Subcutaneous adipose tissue (tissue), 4 donors: ENCODE measurements around the gene PACSIN2. TPM values are rescaled to one million over a fixed set of nuclear protein-coding genes. Genes with fewer than 3 reads are reported as not detected.

Experiments used
- total RNA-seq, 4 donors: library from RNA; depleted of rRNA; stranded (reverse); fragments of >200 nt; gene quantifications; one replicate each; pipeline ENCODE4 v1.1.0, GENCODE V29; 2016
- TF ChIP-seq, protein P1 (sequence below): fragments of 450-650 bp; IDR thresholded peaks from one replicate; pipeline ENCODE4 v1.5.1; 2016; ENCODE audit warnings: low read depth, mild to moderate bottlenecking, control low read depth, antibody characterized with exemption, moderate library complexity

Gene PACSIN2
- total RNA-seq, 4 donors from 2014 or later = 36.5 to 45.8 (median 39.9) TPM

DNA sequence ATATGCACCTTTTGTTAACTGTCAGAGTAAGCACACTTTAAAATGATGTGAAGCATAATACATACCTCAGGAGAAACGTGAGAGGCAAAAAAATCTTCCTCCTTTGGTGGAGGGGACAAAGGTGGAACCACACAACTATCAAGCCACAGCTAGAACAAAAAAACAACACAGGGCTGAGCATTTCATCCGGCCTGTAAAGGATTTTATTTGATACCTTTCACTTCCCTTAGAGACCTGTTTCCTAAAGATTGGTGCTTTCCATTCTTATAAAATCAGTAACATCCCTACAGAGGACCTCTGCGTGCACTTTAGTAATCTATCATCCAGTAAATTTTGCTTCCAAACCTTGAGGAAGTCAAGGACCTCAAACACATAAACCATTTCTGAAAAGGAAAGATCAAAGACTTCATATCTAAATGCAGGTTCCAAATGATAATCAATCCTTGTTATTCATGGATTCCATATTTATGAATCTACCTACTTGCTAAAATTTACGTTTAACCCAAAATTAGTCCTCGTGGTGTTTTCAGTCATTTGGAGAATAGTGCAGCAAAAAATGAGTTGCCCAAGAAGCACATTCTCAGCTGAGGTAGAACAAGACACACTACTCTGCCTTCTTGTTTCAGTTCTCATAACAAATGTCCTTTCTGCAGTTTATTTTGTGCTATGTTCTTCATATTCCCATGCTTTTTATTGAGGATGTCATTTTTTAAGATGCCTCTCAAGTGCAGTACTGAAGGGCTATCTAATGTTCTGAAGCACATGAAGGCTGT is 180.6 kb downstream of the PACSIN2 start:
- TF ChIP-seq, protein P1, sequence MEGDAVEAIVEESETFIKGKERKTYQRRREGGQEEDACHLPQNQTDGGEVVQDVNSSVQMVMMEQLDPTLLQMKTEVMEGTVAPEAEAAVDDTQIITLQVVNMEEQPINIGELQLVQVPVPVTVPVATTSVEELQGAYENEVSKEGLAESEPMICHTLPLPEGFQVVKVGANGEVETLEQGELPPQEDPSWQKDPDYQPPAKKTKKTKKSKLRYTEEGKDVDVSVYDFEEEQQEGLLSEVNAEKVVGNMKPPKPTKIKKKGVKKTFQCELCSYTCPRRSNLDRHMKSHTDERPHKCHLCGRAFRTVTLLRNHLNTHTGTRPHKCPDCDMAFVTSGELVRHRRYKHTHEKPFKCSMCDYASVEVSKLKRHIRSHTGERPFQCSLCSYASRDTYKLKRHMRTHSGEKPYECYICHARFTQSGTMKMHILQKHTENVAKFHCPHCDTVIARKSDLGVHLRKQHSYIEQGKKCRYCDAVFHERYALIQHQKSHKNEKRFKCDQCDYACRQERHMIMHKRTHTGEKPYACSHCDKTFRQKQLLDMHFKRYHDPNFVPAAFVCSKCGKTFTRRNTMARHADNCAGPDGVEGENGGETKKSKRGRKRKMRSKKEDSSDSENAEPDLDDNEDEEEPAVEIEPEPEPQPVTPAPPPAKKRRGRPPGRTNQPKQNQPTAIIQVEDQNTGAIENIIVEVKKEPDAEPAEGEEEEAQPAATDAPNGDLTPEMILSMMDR = no peak

DNA sequence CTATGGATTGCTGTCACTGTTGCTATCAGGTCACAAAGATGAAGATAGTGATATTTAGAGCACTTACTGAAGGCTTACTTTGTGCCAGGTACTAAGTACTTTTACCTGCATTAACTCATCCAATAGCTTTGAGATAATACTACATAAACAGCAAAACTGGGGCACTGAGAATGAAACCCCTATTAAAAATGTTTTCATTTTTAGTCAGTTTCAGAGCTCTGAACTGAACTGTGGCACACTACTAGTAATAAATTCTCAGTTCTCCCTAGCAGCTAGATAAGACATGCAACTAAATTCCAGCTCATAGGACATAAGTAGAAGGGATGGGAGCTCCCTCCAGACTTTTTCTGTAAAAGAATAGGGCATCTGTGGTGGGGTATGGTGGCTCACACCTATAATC is 181.8 kb downstream of the PACSIN2 start:
- TF ChIP-seq, protein P1 = no peak

DNA sequence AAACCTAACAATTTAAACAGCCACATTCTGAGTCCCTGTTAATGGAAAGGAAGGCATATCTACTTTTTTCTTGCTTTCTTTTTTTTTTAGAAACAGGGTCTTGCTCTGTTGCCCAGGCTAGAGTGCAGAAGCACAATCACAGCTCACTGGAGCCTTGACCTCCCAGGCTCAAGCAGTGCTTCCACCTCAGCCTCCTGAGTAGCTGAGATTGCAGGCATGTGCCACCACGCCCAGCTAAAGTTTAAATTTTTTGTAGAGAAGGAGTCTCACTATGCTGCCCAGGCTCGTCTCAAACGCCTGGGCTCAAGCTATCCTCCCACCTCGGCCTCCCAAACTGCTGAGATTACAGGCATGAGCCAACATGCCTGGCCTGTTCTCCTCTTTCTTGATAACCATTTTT is 183.2 kb downstream of the PACSIN2 start:
- TF ChIP-seq, protein P1 = no peak

GRCh38 chr22:42830161-42830560 is 184.8 kb downstream of the PACSIN2 start:
- TF ChIP-seq, protein P1 = no peak

GRCh38 chr22:42829302-42829701 is 185.6 kb downstream of the PACSIN2 start:
- TF ChIP-seq, protein P1 = no peak

GRCh38 chr22:42825796-42826195 is 189.2 kb downstream of the PACSIN2 start:
- TF ChIP-seq, protein P1 = no peak

DNA sequence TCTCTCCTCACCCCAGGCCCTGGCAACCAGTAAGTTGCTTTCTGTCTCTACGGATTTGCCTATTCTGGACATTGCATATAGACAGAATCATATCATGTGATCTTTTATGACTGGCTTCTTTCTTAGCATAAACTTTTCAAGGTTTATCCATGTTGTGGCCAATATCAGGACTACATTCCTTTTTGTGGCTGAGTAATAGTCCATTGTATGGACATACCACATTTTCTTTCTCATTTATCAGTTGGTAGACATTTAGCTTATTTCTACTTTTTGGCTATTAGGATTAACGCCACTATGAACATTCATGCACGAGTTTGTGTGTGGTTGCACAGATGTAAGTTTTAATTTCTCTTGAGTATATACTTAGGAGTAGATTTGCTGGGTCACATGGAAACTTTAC is 193.6 kb downstream of the PACSIN2 start:
- TF ChIP-seq, protein P1 = no peak
